A549 (cell line): ENCODE data around the gene TPM2. TPM values are rescaled to one million over a fixed set of nuclear protein-coding genes. Genes with fewer than 3 reads are reported as not detected.
A peak's percentile ranks its signal among the peaks of the same experiment; 100 is the strongest.

Source experiments
- BCL3 ChIP-seq: fragments of >200 bp; sonication (Bioruptor Twin); formaldehyde crosslinking; IDR thresholded peaks from 3 replicates; pipeline ENCODE4 v1.6.1; 2016
- CBX2 ChIP-seq: fragments of 200-600 bp; sonication (generic); IDR thresholded peaks from 2 replicates; pipeline ENCODE4 v1.6.1; 2016; ENCODE audit warnings: low read depth, mild to moderate bottlenecking, borderline replicate concordance
- CHD2 ChIP-seq: fragments of 150-350 bp; IDR thresholded peaks from 2 replicates; pipeline ENCODE4 v1.6.1; 2014; ENCODE audit warnings: low read length; ENCODE audit not compliant: partially characterized antibody
- EHF ChIP-seq: fragments of 250-450 bp; sonication (Bioruptor Pico); IDR thresholded peaks from 2 replicates; pipeline ENCODE4 v1.5.0; 2020; ENCODE audit warnings: mild to moderate bottlenecking
- ESRRA ChIP-seq: fragments of 150-350 bp; IDR thresholded peaks from 2 replicates; pipeline ENCODE4 v1.6.1; 2014; ENCODE audit warnings: mild to moderate bottlenecking, low read length, borderline replicate concordance
- FOSL2 ChIP-seq, 2 experiments: fragments of 450-650 bp in 1 of 2; fragments of >200 bp in 1 of 2; sonication (Bioruptor Twin) in 1 of 2; formaldehyde crosslinking; IDR thresholded peaks; 2 replicates each; pipeline versions ENCODE4 v1.5.0 to v1.6.1; 2016 to 2020; ENCODE audit warnings: mild to moderate bottlenecking in 1 of 2, moderate library complexity in 1 of 2
- FOXS1 ChIP-seq: fragments of 250-450 bp; sonication (Bioruptor Pico); IDR thresholded peaks from 2 replicates; pipeline ENCODE4 v1.5.0; 2020; ENCODE audit warnings: mild to moderate bottlenecking, moderate library complexity
- HES2 ChIP-seq: fragments of >200 bp; sonication (Bioruptor Twin); formaldehyde crosslinking; IDR thresholded peaks from 2 replicates; pipeline ENCODE4 v1.6.1; 2016
- HMGXB4 ChIP-seq: fragments of 250-450 bp; sonication (Bioruptor Pico); IDR thresholded peaks from 2 replicates; pipeline ENCODE4 v1.5.0; 2021; ENCODE audit warnings: mild to moderate bottlenecking, moderate library complexity, borderline replicate concordance
- HOXA7 ChIP-seq: fragments of 250-450 bp; sonication (Bioruptor Pico); IDR thresholded peaks from 2 replicates; pipeline ENCODE4 v1.5.0; 2020; ENCODE audit warnings: mild to moderate bottlenecking, moderate library complexity
- JUNB ChIP-seq: fragments of >200 bp; sonication (Bioruptor Twin); formaldehyde crosslinking; IDR thresholded peaks from 2 replicates; pipeline ENCODE4 v1.6.1; 2016
- KDM1A ChIP-seq: fragments of 200-600 bp; sonication (generic); IDR thresholded peaks from 2 replicates; pipeline ENCODE4 v1.6.1; 2016; ENCODE audit warnings: low read depth, mild to moderate bottlenecking
- KDM5A ChIP-seq: fragments of 200-600 bp; sonication (generic); IDR thresholded peaks from 2 replicates; pipeline ENCODE4 v1.6.1; 2016; ENCODE audit warnings: antibody characterized with exemption, mild to moderate bottlenecking
- MAFK ChIP-seq: fragments of 450-650 bp; IDR thresholded peaks from 2 replicates; pipeline ENCODE4 v1.6.1; 2014; ENCODE audit not compliant: partially characterized antibody
- MAZ ChIP-seq: fragments of 150-350 bp; IDR thresholded peaks from 2 replicates; pipeline ENCODE4 v1.6.1; 2014; ENCODE audit warnings: antibody characterized with exemption, low read depth, low read length, borderline replicate concordance
- NPAS2 ChIP-seq: fragments of 250-450 bp; sonication (Bioruptor Pico); IDR thresholded peaks from 2 replicates; pipeline ENCODE4 v1.8.0; 2022; ENCODE audit warnings: mild to moderate bottlenecking, moderate library complexity, borderline replicate concordance
- NR3C1 ChIP-seq: fragments of >200 bp; sonication (Bioruptor Twin); formaldehyde crosslinking; IDR thresholded peaks from 3 replicates; pipeline ENCODE4 v1.6.1; 2017
- PHF8 ChIP-seq: fragments of 200-600 bp; sonication (generic); IDR thresholded peaks from 2 replicates; pipeline ENCODE4 v1.6.1; 2016; ENCODE audit warnings: low read depth, mild to moderate bottlenecking, antibody characterized with exemption, moderate library complexity, borderline replicate concordance
- TFCP2L1 ChIP-seq: fragments of 250-450 bp; sonication (Bioruptor Pico); IDR thresholded peaks from 2 replicates; pipeline ENCODE4 v1.5.0; 2021; ENCODE audit warnings: mild to moderate bottlenecking
- ZFP36 ChIP-seq: fragments of 450-650 bp; IDR thresholded peaks from 2 replicates; pipeline ENCODE4 v1.6.1; 2014; ENCODE audit warnings: borderline replicate concordance; ENCODE audit not compliant: partially characterized antibody
- ZSCAN20 ChIP-seq: fragments of 250-450 bp; sonication (Bioruptor Pico); IDR thresholded peaks from 2 replicates; pipeline ENCODE4 v1.8.0; 2022; ENCODE audit warnings: mild to moderate bottlenecking, moderate library complexity
- polyA plus RNA-seq, 4 experiments: library from polyadenylated mRNA; depleted of rRNA in 3 of 4; stranded (reverse); fragments of >200 nt; fragmentation: RNase III in 1 of 4; extraction: RNeasy Plus Mini Kit Qiagen cat#74134 plus additional on column Dnase treatment in 1 of 4; gene quantifications; 2 replicates in 3 of 4; 3 replicates in 1 of 4; pipeline ENCODE4 v1.2.3, GENCODE V29; 2011 to 2017
- TF ChIP-seq, protein P1 (sequence below): IDR thresholded peaks from 2 replicates; pipeline ENCODE4 v1.6.1; 2012
- TF ChIP-seq, protein P2 (sequence below): fragments of 450-650 bp; IDR thresholded peaks from 2 replicates; pipeline ENCODE4 v1.6.1; 2014; ENCODE audit warnings: antibody characterized with exemption

Gene TPM2
- polyA plus RNA-seq, 2 of the 4 experiments (the other 2 are of a cell fraction), result 281 to 956 TPM

DNA sequence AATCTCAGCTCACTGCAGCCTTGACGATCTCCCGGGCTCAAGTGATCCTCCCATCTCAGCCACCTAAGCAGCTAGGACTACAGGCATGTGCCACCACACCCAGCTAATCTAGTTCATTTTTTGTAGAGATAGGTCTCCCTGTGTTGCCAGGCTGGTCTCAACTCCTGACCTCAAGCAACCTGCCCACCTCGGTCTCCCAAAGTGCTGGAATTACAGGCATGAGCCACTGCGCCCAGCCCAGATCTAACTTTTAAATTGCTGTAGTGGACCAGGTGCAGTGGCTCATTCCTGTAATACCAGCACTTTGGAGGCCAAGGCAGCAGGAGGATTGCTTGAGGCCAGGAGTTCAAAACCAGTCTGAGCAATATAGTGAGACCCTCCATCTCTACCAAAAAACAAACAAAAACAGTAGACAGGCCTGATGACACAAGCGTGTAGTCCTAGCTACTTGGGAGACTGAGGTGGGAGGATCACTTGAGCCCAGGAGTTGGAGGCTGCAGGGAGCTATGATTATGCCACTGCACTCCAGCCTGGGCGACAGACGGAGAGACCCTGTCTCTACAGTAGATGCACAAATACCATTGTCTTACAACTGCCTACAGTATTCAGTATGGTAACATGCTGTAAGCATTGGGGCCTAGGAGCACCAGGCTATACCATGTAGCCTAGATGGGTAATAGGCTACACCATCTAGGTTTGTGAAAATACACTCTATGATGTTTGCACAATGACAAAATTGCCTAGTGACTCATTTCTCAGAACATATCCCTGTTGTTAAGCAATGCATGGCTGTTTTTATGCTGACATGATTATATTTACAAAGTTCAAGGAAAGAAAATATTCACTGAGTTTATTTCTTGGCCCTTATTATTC is 37.5 kb downstream of the TPM2 start (continued):
- TF ChIP-seq BCL3 (no peak), TFCP2L1 (CRISPR knock-in tag) (peak; percentile 50; the same call in 1 of the 2 replicates), CHD2 (no peak), EHF (CRISPR knock-in tag) (no peak), ZSCAN20 (CRISPR knock-in tag) (no peak), KDM1A (no peak), ZFP36 (no peak), JUNB (peak; percentile 62; the same call in 1 of the 2 replicates), HES2 (peak; percentile 23; the same call in 1 of the 2 replicates), PHF8 (no peak), NR3C1 (no peak), KDM5A (no peak), HOXA7 (CRISPR knock-in tag) (no peak), MAFK (peak; percentile 100), CBX2 (no peak), MAZ (no peak), HMGXB4 (CRISPR knock-in tag) (no peak), ESRRA (no peak), FOXS1 (no peak), FOSL2 (IDR thresholded peaks at IDR 0.05) (peak; percentile 81), FOSL2 (CRISPR knock-in tag; IDR thresholded peaks at IDR 0.05) (peak; percentile 96), NPAS2 (CRISPR knock-in tag) (no peak)
- TF ChIP-seq, protein P1, sequence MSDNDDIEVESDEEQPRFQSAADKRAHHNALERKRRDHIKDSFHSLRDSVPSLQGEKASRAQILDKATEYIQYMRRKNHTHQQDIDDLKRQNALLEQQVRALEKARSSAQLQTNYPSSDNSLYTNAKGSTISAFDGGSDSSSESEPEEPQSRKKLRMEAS, result no peak
- TF ChIP-seq, protein P2, sequence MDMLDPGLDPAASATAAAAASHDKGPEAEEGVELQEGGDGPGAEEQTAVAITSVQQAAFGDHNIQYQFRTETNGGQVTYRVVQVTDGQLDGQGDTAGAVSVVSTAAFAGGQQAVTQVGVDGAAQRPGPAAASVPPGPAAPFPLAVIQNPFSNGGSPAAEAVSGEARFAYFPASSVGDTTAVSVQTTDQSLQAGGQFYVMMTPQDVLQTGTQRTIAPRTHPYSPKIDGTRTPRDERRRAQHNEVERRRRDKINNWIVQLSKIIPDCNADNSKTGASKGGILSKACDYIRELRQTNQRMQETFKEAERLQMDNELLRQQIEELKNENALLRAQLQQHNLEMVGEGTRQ, result no peak
